MCF 10A (cell line): ENCODE data around the gene PRUNE2. TPM values are rescaled to one million over a fixed set of nuclear protein-coding genes. Genes with fewer than 3 reads are reported as not detected.
A peak's percentile ranks its signal among the peaks of the same experiment; 100 is the strongest.

ENCODE experiments used
- BruUV-seq: library from RNA; stranded (reverse); fragments of 400-500 nt; replicated peaks from 2 replicates; lab custom pipeline; 2021; lab: Mats Ljungman, UMichigan
- CTCF ChIA-PET: fragments of 300-600 bp; sonication (Branson Sonifier 250); formaldehyde crosslinking; extraction: SDS; loops from one replicate; lab custom pipeline; 2021; ENCODE audit warnings: antibody characterized with exemption, inconsistent platforms; lab: Yijun Ruan, JAX
- POLR2A ChIA-PET: fragments of 300-600, 350-650 bp; sonication (Branson Sonifier 250); formaldehyde crosslinking; extraction: SDS; loops from one replicate; lab custom pipeline; 2020; ENCODE audit warnings: antibody characterized with exemption, inconsistent platforms; lab: Yijun Ruan, JAX
- DNase-seq: peaks from one replicate; pipeline ENCODE4 v3.0.0-alpha.2; 2018; ENCODE audit not compliant: unreplicated experiment
- H3K27ac Mint-ChIP-seq: one replicate; pipeline ENCODE4 v1.8.0; 2022; ENCODE audit warnings: mild to moderate bottlenecking, low read depth, mixed read lengths; ENCODE audit not compliant: unreplicated experiment
- H3K27me3 Mint-ChIP-seq: one replicate; pipeline ENCODE4 v1.8.0; 2022; ENCODE audit warnings: mixed read lengths; ENCODE audit not compliant: insufficient read depth, unreplicated experiment
- H3K36me3 Mint-ChIP-seq: one replicate; pipeline ENCODE4 v1.8.0; 2022; ENCODE audit warnings: mild to moderate bottlenecking, moderate library complexity, mixed read lengths; ENCODE audit not compliant: insufficient read depth, unreplicated experiment
- H3K4me1 Mint-ChIP-seq: one replicate; pipeline ENCODE4 v1.8.0; 2022; ENCODE audit warnings: mixed read lengths; ENCODE audit not compliant: insufficient read depth, unreplicated experiment
- H3K4me3 Mint-ChIP-seq: one replicate; pipeline ENCODE4 v1.8.0; 2022; ENCODE audit warnings: mild to moderate bottlenecking, moderate library complexity, mixed read lengths; ENCODE audit not compliant: unreplicated experiment
- H3K9me3 Mint-ChIP-seq: one replicate; pipeline ENCODE4 v1.8.0; 2022; ENCODE audit warnings: mixed read lengths; ENCODE audit not compliant: unreplicated experiment
- CTCF ChIP-seq: fragments of 200-600 bp; IDR thresholded peaks from one replicate; pipeline ENCODE4 v1.8.0; 2022; ENCODE audit warnings: antibody characterized with exemption, mild to moderate bottlenecking; ENCODE audit not compliant: unreplicated experiment
- intact Hi-C: fragments of 100-400 bp; cut with micrococcal nuclease; formaldehyde crosslinking; loops from 2 replicates; pipeline ENCODE4 v1.14.1; 2022
- total RNA-seq: library from RNA; stranded (reverse); gene quantifications from 2 replicates; pipeline ENCODE4 v1.2.3, GENCODE V29; 2022

PRUNE2 gene
- total RNA-seq, 1 experiment from 2014 or later: 0.63 TPM

GRCh38 chr9:76655971-76656370, 249.9 kb downstream of the PRUNE2 start:
- TF ChIP-seq CTCF: no peak
- no peak for DNase-seq
- H3K36me3 Mint-ChIP-seq: no peaks in the 10 kb centered on the region
- BruUV-seq: no TSS peak
- H3K27ac Mint-ChIP-seq: peak overlapping the region; percentile 95
- H3K4me3 Mint-ChIP-seq: no peak overlapping the region
- CTCF ChIA-PET: interaction anchor here (0.6 to 10.1 kb wide), 7 partner anchors 10 to 1438 kb away, joined by 3 to 226 read pairs (median 4); partner anchors contain the start of gene GCNT1
- intact Hi-C loops: no loop called here
- POLR2A ChIA-PET: interaction anchor here (1.2 kb wide), 1 partner anchor 200 kb away, joined by 3 read pairs; no protein-coding TSS in a partner anchor
- H3K4me1 Mint-ChIP-seq: peaks cover 43% of the 10 kb centered on the region
- H3K9me3 Mint-ChIP-seq: no peaks in the 10 kb centered on the region
- H3K27me3 Mint-ChIP-seq: no peaks in the 10 kb centered on the region

GRCh38 chr9:76655121-76655541, 250.8 kb downstream of the PRUNE2 start:
- peak overlapping the region; percentile 11 for H3K4me3 Mint-ChIP-seq
- no peak for TF ChIP-seq CTCF
- H3K4me1 Mint-ChIP-seq: peaks cover 48% of the 10 kb centered on the region
- H3K27me3 Mint-ChIP-seq: no peaks in the 10 kb centered on the region
- POLR2A ChIA-PET: interaction anchor here (1.2 kb wide), 1 partner anchor 199 kb away, joined by 3 read pairs; no protein-coding TSS in a partner anchor
- no peaks in the 10 kb centered on the region for H3K9me3 Mint-ChIP-seq
- intact Hi-C loops: no loop called here
- CTCF ChIA-PET: interaction anchor here (1.0 to 10.1 kb wide), 3 partner anchors 12 to 210 kb away, joined by 4 to 226 read pairs (median 89); partner anchors contain the start of gene GCNT1
- H3K36me3 Mint-ChIP-seq: peaks cover 5% of the 10 kb centered on the region
- BruUV-seq: no TSS peak
- peak overlapping the region; percentile 95 for H3K27ac Mint-ChIP-seq
- no peak for DNase-seq

GRCh38 chr9:76654575-76654974, 251.3 kb downstream of the PRUNE2 start:
- CTCF ChIA-PET: interaction anchor here (0.8 kb wide), 1 partner anchor 209 kb away, joined by 4 read pairs; no protein-coding TSS in a partner anchor
- H3K36me3 Mint-ChIP-seq: peaks cover 5% of the 10 kb centered on the region
- H3K27ac Mint-ChIP-seq: peak overlapping the region; percentile 95
- peaks cover 48% of the 10 kb centered on the region for H3K4me1 Mint-ChIP-seq
- H3K9me3 Mint-ChIP-seq: no peaks in the 10 kb centered on the region
- no peaks in the 10 kb centered on the region for H3K27me3 Mint-ChIP-seq
- POLR2A ChIA-PET: interaction anchor here (0.7 to 1.3 kb wide), 5 partner anchors 13 to 260 kb away, joined by 3 to 6 read pairs (median 4); partner anchors contain the start of gene RFK
- intact Hi-C loops: loop anchor here (1.0 to 5.0 kb wide), 2 partner anchors 92 to 195 kb away; partner anchors contain the start of gene GCNT1
- peak; percentile 71 for DNase-seq
- peak overlapping the region; percentile 11 for H3K4me3 Mint-ChIP-seq
- no TSS peak for BruUV-seq
- TF ChIP-seq CTCF: no peak

GRCh38 chr9:76654051-76654461, 251.9 kb downstream of the PRUNE2 start:
- intact Hi-C loops: loop anchor here (1.0 to 5.0 kb wide), 2 partner anchors 92 to 195 kb away; partner anchors contain the start of gene GCNT1
- DNase-seq: no peak
- H3K4me1 Mint-ChIP-seq: peaks cover 48% of the 10 kb centered on the region
- peak overlapping the region; percentile 95 for H3K27ac Mint-ChIP-seq
- H3K4me3 Mint-ChIP-seq: no peak overlapping the region
- ChIA-PET POLR2A (interaction anchor here (0.7 to 1.3 kb wide), 5 partner anchors 13 to 260 kb away, joined by 3 to 6 read pairs (median 4); partner anchors contain the start of gene RFK), CTCF (interaction anchor here (0.8 kb wide), 1 partner anchor 208 kb away, joined by 4 read pairs; no protein-coding TSS in a partner anchor)
- TSS peak; percentile 37 for BruUV-seq
- no peak for TF ChIP-seq CTCF
- peaks cover 5% of the 10 kb centered on the region for H3K36me3 Mint-ChIP-seq
- H3K27me3 Mint-ChIP-seq: no peaks in the 10 kb centered on the region
- H3K9me3 Mint-ChIP-seq: no peaks in the 10 kb centered on the region
